ENCODE measurements around the gene UPP1.
A peak's percentile ranks its signal among the peaks of the same experiment; 100 is the strongest.

Gene UPP1

DNA sequence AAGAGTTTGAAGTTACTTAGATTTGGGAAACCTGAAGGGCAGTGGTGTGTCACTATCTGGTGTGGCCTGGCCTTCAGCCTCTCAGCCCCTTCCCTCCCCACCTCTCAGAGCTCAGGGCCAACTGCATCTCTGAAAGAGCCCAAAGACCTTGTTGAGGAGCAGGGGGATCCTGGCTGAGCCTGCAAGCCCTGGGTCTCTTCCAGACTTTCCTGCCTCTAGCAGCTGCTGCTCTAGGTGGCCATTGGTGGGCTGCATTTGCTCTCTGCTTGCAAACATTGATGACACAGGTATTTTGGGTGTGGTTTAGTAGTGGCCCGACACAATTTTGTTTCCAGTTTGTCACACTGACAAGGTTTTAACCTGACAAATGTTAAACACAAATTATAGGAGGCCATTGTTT, 3.1 kb upstream of the UPP1 start:
- DNase-seq (ENCODE audit: low spot score) = no peak

DNA sequence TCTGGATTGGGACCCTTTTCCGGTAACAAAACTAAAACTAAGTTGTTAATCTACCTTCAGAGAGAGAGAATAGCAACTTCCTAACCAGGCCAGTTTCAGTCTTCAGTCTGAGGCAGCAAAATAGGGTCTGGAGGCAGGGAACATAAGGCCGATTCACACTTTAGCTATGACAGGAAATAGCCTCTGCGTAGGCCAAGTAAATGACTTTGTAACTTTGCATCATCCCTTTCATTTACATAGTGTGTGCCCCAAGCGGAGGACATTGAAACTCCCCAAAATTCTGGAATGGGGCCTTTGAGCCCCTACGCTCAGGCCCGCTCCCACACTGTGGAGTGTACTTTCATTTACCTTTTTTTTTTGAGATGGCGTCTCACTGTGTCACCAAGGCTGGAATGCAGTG, 1.7 kb upstream of the UPP1 start:
- DNase-seq (ENCODE audit: low spot score) = no peak

DNA sequence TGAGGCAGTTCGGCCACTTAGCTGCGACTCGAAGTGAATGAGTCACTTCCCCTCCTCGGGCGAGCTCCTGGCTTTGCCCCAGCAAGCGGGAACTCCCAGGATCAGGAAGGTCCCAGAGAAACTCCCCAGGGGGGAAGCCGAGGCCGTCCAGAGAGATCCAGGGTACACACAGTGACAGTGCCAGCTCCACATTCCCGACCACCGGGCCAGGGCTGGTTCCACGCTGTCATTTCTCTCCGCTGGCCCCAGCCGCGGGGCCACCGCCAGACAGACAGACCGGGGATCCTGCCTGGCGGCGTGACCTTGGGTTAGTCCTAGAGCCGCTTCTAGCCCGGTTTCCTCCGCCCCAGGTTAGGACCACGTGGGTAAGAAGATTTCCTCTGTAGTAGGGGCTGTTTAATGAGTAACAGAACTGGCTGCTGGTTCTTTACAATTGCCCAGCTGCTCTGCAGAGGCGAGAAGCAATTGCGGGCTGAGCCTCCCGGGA, 463 bp upstream of the UPP1 start:
- peak; percentile 69 for DNase-seq (ENCODE audit: low spot score)

DNA sequence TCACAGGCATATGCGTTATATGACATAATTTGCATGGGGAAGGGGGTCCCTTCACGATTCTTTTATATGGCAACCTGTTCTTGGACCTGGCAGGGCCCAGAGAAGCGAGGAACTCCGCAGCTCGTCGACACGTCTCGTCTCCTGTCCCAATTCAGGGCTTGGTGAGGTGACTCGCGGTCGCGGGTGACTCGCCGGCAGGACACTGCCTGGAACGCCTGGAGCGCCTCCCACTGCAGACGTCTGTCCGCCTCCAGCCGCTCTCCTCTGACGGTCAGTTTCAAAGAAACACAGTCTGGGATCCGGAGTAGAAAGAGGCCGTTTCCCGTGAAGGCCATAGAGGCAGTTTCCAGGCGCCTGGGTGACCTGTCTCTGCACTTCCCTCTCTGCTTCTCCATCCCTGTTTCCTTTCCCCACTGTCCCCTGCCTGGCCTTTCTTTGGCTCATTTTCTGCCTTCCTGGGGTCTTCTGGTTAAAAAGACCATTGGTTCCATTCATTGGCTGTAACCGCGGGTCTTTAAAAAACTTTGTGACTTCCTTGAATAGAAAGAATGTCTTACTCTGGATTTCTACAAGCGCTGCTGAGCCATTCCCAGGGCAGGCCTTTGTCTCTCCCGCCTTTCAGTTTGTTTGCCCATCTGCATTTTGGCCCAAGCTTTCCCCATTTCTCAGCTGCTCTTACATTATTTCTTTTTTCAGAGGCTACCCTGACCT, 1.2 kb downstream of the UPP1 start:
- DNase-seq (ENCODE audit: low spot score) = no peak

DNA sequence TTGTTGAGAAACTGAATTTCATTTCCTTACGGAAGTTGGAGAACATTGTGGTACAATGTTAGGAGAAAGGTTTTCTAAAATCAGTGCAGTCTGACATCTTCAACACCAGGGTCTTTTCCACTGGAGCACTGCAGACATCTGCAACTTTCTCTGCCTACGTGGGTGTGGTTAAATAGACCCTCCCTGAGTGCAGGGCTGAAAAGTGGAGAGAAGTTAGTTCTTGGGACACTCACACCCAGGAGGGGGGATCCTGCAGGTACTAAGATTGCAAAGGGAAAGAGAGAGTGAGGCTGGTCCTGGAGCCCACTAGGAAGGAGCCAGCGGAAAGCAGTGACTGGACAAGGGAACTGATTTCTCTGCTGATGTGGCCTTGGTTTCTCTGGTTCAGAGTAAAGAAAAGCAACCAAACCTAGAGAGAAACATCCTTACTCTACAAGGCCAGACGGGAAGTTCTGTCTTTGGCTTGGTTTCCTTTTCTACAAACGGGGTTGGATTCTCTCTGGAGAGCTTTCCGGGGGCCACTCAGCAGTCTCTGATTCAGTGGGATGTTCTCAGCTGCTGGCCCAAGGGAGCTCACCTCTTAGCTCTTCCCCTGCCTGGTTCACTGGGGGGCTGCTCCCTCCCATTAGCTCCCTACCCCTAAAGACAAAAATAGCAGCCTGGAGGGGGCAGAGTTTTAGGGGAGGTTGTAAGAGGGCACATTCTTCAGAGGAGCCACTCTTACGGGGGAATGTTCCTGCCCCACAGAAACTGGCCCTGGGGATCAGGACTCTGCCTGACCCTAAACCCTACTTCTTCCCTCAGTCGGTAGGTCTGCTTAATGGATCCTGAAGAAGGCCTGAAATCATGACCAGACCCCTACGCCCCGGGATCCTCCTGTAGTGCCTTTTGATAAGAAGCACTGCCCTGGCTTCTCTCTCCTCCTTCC, 2.7 kb downstream of the UPP1 start:
- DNase-seq (ENCODE audit: low spot score) = no peak

DNA sequence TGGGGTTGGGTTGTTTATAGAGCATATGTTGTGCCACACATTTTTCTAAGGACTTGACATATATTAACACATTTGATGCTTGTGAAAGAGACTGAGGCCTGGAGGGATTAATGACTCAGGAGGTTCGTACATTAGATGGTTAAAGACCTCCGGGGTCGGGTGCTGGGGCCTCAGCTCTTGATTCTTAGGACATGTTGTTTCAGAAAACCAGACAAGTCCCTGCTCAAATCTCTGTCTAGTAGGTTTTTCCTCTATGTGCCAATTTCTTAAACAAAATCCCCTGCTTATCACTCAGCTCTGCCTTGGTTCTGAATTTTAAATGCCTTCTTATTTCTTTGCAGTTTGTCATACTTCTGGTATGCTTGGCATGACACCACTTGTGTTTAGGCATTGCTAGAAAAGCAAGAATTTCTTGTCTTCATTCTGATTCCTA, 5.8 kb downstream of the UPP1 start:
- DNase-seq (ENCODE audit: low spot score) = peak; percentile 64

DNA sequence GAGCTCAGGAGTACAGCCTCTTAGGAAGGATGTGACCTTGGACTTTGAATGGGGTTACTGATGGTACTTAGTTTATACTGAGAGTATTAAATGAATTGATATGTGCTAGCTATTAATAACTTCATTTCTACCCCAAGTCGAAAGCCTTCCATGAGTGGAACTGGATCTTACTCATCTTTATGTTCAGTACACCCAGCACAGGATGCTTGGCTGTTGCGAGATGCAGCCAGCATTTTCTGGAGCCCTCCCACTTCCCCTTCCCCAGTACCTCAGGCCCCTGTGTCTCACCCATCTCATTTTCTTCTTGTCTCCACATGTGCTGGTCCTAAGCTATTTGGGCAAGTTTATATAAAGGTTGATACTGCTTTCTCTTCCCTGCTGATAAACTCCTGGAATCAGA, 7.2 kb downstream of the UPP1 start:
- DNase-seq (ENCODE audit: low spot score) = no peak

DNA sequence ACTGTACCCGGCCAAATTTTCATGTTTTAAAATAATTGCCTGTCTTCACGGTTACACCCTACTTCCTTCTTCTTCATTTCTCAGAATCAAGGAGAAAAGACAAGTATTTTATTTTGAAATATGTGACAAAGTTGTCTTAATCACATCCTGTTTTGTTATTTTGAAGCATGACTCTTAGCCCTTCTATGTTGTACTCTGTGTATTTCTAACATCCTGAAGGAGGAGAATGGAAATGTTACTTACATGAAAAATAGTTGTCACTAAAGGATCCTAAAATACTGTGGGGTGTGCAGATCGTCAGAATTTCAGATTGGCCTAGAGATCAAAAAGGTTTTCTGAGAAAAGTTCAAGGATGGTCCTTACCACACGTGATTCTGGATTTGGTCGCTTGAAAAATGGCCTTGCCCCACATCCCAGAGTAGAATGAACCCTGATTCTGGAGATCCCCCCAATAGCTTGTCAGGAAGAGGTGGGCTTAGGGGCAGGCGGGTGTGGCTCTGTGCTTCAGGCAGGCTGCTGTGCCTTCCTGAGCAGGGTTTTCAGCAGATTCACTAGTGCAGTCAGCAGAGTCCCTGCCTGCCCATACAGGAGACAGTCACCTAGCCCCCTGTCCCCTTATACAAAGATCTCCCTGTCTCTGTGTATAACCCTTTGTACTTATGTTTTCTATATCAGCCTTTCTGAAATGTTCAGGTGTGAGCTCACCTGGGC, 8.6 kb downstream of the UPP1 start:
- DNase-seq (ENCODE audit: low spot score) = no peak

DNA sequence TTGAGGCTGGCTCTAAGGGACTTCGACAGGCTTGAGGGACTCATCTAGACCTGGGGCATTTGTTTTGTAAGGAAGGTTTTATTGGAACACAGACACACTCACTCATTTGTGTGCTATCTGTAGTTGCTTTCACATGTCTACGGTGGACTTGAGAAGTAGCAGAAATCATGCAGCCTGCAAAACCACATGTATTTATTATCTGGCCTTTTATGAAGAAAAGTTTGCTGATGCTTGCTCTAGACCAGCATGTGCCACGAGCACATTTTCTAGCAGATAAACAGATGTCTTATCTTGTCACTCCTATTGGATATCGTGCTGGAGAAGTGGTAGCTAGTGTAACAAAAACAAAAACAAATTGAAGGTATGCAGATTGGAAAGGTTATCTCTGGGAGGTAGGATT, 9.8 kb downstream of the UPP1 start:
- no peak for DNase-seq (ENCODE audit: low spot score)

DNA sequence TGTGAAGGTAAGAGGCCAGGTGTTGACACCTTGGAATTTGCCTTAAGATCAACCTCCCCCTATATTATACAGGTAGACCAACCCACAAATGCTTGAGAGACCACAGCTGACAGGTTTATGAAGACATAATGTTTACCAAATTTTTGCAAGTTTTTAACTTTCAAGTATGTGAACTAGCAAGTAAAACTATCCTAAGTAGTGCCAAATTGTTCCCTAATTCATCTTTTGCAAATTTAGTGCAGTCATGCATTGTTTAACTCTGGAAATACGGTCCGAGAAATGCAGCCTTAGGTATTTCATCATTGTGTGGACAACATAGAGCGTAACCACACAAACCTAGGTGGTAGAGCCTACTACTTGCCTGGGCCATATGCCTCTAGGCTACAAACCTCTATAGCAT, 10.7 kb downstream of the UPP1 start:
- no peak for DNase-seq (ENCODE audit: low spot score)

DNA sequence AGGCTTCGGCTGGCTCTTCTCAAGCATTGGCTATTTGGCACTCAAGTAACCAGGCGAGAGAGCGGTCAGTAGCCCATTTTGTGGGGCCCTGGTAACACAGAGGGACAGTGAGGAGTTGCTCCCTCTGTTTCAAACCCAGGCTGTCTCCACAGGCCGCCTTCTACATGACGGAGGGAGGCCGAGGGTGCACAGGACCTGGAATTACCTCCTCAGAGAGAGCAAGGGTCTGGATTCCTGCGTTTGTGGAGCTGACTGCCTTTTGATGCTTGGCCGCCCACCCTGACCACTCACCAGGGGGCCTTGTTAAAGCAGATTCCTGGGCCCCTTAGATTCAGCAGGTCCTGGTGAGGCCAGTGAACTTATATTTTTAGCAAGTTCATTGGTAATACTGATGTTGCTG, 12.3 kb downstream of the UPP1 start:
- no peak for DNase-seq (ENCODE audit: low spot score)

DNA sequence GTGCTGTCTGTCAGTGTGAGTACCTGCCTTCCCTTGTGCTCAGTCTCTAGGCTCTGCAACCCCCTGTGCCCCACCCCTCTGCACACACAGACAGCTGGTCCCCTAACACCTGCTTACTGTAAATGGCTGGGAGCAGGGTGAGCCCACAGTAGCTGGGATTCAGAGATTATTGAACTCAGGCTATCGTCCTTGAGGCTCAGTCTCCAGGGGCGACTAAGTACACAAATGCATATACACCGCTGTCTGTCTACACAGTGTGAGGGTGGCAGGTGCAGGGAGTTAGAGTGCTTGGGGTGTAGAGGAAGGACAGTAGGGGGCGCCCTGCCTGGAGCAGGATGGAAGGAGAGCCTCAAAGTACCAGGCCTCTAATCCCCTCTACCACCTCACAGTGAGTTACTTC, 12.9 kb downstream of the UPP1 start:
- no peak for DNase-seq (ENCODE audit: low spot score)

DNA sequence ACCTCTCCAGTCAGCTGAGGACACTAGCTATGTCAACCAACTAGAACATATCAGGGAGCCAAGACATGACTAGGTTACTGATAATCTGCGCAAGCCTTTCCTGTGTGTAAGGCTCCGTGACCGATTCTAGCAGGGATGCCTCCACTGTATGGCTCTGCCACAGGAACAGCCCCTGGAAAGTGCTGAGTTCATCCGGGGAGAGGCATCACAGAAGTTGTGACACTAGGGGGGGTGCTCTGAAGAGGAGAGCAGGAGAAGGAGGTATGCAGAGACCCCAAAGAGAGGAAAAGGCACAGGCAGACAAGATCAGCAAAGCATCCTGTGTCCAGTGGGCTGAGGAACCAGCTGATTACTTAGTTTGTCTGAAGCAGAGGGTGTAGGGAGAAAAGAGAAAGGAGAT, 13.5 kb downstream of the UPP1 start:
- no peak for DNase-seq (ENCODE audit: low spot score)

DNA sequence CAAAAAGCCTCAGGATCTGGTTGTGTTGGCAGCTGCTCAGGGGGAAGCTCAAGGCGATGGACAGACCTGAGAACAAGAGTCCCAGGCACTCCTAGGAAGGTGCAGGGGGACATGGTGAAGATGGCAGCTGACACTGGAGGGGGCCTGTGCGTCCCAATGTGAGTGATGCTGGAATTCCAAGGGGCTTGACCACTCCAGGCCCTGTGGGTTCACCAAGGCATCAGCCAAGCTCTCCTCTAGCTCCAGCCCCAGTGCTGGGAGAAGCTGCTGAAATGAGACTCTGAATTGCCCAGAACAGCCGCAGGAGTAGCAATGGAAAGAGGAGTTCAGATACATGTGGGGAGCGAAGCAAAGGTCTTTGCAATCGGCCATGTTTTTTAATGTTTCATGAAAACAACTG, 16.0 kb downstream of the UPP1 start:
- no peak for DNase-seq (ENCODE audit: low spot score)

DNA sequence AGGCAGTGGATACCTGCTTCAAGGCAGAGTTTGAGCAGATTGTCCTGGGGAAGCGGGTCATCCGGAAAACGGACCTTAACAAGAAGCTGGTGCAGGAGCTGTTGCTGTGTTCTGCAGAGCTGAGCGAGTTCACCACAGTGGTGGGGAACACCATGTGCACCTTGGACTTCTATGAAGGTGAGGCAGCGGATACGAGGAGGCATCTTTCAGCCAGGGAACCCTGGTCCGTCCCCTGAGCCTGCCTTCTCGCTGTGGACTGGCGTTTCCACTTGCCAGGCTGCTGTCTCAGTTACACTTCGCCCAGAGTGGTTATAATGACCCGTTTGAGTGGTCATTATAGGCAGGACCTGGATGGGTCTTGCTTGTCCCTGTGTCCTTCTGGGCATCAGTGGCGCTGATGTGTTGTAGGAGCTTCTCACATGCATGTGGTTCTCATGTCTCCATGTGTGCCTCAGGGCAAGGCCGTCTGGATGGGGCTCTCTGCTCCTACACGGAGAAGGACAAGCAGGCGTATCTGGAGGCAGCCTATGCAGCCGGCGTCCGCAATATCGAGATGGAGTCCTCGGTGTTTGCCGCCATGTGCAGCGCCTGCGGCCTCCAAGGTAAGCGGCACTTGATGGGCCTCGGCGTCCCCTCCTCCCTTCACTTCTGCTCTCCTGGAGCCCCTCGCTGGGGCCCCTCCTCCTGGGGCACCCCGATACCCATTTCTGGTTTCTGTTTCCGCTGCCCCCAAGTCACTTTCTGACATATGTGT, 18.0 kb downstream of the UPP1 start:
- DNase-seq (ENCODE audit: low spot score) = no peak

DNA sequence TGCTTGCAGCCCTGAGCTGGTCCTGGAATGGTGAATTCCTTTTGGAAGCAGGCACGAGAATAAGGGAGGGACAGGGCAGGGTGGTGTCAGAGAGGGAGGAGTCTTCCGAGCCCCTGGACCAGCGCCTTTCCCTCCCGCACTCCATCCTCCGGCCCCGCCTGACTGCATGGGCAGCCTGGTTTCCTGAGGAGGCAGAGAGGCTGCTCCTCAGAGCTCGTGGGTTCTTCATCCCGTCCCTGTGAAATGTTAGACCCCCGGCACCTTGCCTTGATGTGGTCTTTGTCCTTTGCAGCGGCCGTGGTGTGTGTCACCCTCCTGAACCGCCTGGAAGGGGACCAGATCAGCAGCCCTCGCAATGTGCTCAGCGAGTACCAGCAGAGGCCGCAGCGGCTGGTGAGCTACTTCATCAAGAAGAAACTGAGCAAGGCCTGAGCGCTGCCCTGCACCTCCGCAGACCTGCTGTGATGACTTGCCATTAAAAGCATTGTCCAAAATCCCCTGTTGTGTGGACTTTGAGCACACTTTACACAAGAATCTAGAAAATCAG, 18.9 kb downstream of the UPP1 start:
- no peak for DNase-seq (ENCODE audit: low spot score)

DNA sequence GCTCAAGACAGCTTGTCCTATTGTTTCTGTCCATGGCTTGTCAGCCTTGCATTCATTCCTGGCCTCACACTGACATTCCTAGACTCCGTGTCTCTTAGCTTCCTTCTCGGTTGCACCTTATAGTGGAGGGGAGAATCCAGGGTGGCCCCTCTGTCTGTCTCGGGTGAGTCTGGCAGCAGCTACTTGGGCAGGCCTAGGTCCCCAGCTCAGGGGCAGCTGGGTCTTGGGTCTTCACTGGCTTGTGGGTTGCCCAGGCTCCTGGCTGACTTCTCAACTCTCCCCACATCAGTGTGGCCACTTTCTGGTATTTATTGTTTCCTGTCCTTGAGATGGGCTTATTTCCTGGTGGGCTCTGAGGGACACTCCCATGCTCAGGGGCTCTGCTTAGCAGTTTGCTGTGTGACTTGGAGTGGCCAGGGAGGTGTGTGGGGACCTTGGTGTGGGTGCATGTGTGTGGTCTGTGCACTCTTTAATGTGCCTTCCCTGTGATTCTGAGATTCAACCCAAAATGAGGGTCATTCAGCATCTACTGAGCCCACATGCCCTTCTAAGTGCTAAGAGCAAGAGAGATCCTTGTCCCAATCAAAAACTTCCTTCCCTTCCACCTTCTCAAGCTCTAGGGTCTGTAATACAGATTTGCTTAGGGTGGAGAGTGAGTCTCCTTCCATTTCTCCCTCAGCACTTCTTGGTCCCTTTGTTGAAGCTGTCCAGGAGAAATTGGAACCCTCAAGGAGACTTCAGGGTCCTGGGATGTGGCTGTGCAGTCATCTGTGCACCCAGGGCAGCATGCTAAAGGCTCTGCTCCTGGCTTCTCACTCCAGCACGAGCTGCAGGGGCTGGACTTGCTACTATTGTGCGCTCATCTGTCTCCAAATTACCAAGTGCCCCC, 20.1 kb downstream of the UPP1 start:
- DNase-seq (ENCODE audit: low spot score) = no peak

DNA sequence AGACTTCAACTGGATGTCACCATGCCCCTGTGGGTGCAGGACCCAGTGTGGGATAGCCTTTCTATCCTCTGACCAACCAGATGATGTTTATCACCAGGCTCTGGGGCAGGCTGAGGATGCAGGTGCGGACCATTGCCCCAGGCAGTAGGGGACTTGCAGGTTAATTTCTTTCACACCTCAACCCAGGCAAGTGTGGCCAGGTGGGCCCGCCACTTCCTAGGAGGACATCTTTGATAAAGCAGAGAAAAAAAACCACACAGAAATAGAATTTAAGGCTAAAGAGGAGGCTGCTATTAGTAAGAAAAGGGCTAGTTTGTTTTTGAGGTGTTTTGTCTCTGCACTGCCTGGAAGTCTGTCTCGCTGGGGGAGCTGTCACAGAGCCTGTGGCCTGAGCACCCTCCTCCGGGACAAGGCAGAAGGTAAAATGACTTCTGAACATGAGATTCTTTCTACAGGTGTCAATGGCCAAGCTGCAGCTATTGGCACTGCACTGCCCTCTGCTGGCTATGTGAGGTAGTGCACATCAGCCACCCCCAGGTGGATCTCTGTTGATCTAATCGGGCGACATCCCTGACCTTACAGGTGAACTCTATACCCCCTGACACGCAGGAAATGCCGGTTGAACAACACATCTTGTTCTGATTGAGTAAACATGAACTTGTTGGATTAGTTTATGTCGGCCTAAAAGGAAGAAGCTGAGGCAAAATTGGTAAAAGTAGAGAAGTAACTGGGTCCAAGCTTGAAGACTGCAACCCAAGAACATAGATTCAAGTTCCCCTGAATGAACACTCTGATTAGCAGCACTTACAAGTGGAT, 21.0 kb downstream of the UPP1 start:
- DNase-seq (ENCODE audit: low spot score) = peak; percentile 71

DNA sequence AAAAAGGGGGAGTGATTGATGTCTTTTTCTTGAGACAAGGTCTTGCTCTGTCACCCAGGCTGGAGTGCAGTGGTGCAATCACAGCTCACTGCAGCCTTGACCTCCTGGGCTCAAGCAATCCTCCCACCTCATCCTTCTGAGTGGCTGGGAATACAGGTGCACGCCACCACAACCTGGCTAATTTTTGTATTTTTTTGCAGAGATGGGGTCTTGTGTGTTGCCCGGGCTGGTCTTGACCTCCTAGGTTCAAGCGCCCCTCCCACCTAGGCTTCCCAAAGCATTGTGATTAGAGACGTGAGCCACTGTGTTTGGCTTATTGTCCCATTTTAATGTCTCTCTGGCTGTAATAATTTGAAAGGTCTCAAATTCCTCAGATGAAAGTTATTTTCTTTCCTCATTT, 21.8 kb downstream of the UPP1 start:
- no peak for DNase-seq (ENCODE audit: low spot score)

DNA sequence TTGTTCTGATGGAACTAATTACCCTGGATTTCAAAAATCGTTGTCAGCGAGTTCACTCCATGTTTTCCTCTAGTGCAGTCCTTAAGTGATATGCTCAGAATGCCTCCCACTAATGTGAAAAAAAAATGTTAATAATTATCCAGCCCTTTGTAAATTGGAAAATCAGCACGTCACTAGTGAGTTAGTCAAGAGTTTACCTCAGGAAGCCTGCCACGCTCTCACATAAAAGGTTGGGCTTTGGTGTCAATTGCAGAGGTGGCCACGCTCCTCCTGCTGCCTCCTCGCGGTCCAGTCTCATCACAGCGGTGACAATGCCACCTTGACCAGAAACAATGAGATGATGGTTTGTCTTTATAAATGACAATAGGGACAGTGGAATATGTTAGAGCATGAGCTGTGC, 22.5 kb downstream of the UPP1 start:
- DNase-seq (ENCODE audit: low spot score) = no peak
